Activated CD8-positive, alpha-beta memory T cell treated with anti-CD3 and anti-CD28 coated beads for 1 hour (primary cell): ENCODE data around the gene RRBP1.

Experiments
- DNase-seq, 2 donors: peaks; one replicate each; pipeline ENCODE4 v3.0.0-alpha.2; 2020; ENCODE audit warnings: low read depth in 1 of 2; ENCODE audit errors: extremely low read depth in 1 of 2

RRBP1 gene

GRCh38 chr20:17613328-17614175, 68.5 kb downstream of the RRBP1 start:
- DNase-seq, result no peak

- no peak for DNase-seq
Observed at GRCh38 chr20:17612992-17613327, 69.1 kb downstream of the RRBP1 start.

- DNase-seq, result peak in 1 of 2 donors; percentile 19
Observed at GRCh38 chr20:17612287-17612991, 69.6 kb downstream of the RRBP1 start.

GRCh38 chr20:17611540-17612286, 70.3 kb downstream of the RRBP1 start:
- DNase-seq, result no peak

DNA sequence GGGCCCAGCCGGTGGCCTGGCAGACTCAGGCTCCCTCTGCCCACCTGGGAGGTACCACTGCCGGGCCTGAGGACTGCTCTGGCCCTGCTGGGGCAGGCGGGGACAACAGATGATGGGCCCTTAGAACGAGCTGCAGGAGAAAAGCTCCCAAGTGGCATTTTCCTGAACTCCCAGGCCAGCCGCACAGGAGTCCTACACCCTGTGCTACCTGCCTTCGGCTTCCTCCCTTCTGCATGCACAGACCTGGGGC, 70.8 kb downstream of the RRBP1 start:
- no peak for DNase-seq

DNA sequence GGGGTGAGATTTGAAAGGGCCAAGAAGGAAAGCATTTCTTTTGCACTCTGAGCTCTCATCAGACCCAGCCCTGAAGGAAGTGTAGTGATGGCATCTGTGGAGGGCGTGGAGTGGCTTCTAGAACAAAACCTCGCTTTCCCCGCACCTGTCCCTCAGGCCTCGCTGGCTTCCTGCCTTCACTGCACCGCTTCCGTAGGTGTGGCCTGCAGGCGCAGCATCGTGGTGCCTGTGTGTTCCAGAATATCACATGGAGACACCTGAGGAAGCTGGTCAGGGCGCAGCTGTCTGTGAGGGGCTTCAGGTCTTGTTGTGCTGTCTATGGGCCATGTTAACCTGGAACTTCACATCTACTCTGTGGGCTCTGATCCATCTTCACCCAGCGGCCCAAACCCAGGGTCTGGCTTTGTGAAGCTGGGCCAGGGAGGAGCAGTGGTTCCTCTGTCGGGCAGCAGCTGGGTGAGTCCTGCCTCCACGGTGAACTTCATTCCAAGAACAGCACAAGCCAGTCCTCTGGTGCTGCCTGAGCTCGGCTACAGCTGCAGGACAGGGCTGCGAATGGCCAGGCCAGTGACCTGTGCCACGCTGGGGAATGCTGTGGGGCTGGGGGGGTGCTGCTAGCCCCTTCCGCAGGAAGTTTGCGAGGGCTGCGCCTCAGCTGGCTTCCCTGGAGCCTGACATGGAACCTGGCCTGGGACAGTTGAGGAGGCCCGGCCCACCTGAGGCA, 71.3 kb downstream of the RRBP1 start:
- peak; percentile 12 to 30 for DNase-seq

GRCh38 chr20:17609811-17610377, 72.1 kb downstream of the RRBP1 start:
- no peak for DNase-seq

- DNase-seq, result no peak
Observed at GRCh38 chr20:17608701-17609497, 73.1 kb downstream of the RRBP1 start.

GRCh38 chr20:17606001-17606400, 76.0 kb downstream of the RRBP1 start:
- no peak for DNase-seq

DNA sequence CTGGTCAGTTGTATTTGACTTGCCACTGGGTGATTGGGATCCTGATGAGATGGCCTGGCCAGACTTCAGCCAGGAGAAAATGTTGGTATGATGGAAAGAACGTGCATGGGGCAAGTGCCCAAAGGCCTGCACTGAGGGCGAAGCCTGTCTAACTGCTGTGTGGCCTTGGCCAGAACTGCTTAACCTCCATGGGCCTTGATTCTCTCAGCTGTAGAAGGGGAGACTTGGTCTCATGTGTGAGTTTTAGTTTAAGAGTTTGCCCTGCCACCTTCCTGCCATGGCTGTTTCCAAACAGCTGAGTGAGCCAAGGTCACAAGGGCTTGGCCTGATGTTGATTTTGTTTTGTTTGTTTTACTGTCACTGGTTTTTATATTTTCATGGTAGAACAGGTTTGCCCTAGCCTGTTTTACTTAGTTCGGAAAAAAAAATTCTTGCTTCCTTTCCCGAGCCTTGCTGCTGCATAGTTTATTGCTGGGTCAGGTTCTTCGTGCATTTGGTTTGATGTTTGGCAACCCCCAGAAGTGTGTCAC, 76.8 kb downstream of the RRBP1 start:
- DNase-seq, result no peak

DNA sequence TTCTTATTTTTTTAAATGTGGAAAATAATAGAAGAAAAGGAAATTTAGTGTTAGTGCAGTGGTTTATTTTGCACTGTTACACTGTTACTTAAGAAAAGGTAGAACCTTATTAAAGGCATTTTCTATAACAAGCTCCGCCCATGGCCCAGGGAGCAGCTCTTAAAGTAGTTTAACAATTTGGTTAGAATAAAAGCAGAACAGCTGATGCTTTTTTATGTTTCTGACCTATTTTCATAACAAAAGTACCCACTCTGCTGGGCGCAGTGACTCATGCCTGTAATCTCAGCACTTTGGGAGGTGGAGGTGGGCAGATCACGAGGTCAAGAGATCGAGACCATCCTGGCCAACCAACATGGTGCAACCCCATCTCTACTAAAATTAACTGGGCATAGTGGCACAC, 79.5 kb downstream of the RRBP1 start:
- DNase-seq, result no peak

- DNase-seq, result no peak
Observed at GRCh38 chr20:17601957-17602356, 80.1 kb downstream of the RRBP1 start.

GRCh38 chr20:17598013-17598550, 84.0 kb downstream of the RRBP1 start:
- no peak for DNase-seq

GRCh38 chr20:17595856-17596255, 86.2 kb downstream of the RRBP1 start:
- DNase-seq, result no peak

- no peak for DNase-seq
Observed at GRCh38 chr20:17594443-17594842, 87.6 kb downstream of the RRBP1 start.

DNA sequence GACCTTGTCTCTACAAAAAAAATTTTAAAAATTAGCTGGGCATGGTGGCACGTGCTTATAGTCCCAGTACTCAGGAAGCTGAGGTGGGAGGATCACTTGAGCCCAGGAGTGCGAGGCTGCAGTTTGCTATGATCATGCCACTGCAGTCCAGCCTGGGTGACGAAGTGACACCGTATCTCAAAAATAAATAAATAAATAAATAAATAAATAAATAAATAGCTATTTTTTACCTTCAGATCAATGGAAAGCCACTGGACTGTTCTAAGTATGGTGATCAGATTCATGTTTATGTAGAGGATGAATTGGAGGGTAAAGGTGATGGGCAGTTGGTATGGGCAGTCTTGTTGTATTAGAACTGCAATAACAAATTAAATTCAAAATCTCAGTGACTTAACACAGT, 88.1 kb downstream of the RRBP1 start:
- DNase-seq, result no peak

- DNase-seq, result no peak
Observed at GRCh38 chr20:17590245-17590644, 91.8 kb downstream of the RRBP1 start.

- no peak for DNase-seq
Observed at GRCh38 chr20:17589161-17589834, 92.7 kb downstream of the RRBP1 start.

DNA sequence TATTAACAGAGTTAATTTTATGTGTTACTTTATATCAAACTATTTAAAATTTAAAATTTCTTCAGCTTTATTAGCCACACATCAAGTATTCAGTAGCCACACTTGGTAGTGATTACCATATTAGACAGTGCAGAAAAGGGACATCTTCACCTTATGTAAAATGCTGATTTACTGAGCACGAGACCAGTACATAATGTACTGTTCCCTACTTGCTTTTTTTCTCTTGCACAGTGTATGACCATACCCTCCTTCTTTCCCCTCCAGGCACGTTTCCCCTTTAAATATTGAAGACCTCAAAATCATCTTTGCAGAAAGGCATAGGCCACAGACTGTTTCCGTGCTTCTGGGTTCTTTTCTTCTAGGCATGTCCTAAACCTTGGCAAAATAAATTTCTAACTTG, 94.2 kb downstream of the RRBP1 start:
- no peak for DNase-seq
